Fibroblast of gingiva (primary cell): ENCODE measurements around the gene RNF5.
"Not testable (repeated sequence)": the region's sequence is repeated elsewhere in the genome, so short reads cannot be mapped to it uniquely, and the experiment has no call there.

Experiments
- DNase-seq: peaks from one replicate; pipeline ENCODE4 v3.0.0-alpha.2; 2011; ENCODE audit warnings: low read depth

Gene RNF5

DNA sequence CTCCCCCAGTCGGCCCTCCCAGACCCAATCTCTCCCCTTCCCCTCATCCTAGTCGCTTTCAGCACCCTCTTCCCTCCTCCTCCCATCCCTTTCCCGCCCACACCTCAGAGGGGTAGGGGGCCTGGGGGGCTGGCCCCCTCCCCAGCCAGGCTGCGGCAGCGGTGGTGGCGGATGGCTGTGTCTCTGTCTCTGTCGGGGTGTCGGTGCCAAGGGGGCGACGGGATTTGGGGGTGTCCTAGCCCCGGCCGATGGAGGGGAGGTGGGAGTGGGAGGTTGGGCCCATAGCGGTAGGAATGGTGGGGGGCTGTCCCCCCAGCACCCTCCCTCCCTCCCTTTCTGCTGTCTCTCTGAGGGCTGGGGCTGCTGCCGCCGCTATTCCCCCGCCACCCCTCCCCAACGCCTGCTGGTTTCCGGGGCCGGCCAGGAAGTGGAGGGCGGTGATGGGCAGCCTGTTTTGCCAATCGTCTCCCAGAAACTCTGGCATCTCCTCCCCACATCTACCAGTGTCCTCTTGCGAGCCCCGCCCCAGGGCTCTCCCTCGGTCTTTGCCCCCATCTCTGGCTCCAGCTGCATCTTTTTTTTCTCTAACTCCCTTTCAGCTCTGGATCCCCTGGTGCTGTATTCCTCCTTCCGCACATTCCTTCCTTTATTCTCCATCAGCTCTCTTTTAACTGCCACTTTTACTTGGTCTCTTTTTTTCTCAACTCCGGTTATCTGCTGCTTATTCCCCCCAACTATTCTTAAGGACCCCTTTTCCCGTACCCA, 2.3 kb upstream of the RNF5 start, which contains the start of gene AGPAT1:
Gene AGPAT1 (minus strand): TSS at position 374 of the 765 bp plus-strand sequence. CDS start 4,588 bp downstream, outside the sequence.
- peak; percentile 98 for DNase-seq

- DNase-seq, result peak; percentile 74
These were observed 1.6 kb upstream of the RNF5 start for GRCh38 chr6:32176476-32177182.

DNA sequence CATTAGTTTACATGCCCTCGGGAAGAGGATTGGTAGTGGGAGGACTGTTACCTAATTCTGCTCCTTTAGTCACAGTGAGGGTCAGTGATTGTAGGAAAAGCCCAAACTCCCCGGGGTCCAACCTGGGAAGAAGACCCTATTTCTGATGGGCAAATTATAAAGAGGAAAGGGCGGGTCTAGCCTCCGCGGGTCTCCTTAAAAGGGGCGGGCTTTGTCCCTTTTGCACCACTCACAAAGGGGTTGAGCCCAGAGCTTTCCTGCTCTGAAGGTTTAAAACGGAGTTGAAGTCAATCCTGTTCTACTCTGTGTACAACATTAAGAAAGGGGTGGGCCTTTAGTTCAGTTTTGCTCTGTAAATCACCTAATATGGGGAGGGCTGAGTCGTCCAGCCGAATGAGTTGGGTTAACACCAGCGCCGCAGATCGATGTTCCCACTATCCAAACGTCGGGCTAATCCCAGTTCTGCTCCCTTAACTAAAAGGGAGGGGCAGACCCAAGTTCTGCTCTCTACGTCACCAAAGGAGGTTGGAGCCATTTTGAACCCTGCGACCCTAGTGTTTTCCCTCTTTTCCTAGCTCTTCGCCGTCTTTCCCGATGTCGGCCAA, 920 bp upstream of the RNF5 start:
- DNase-seq, result no peak

- DNase-seq, result no peak
These were observed 589 bp downstream of the RNF5 start for GRCh38 chr6:32178547-32179440.

- no peak for DNase-seq
These were observed 1.7 kb downstream of the RNF5 start for GRCh38 chr6:32179766-32180405.

- DNase-seq, result no peak
These were observed 3.0 kb downstream of the RNF5 start for GRCh38 chr6:32181148-32181702.

- DNase-seq, result no peak
These were observed 3.8 kb downstream of the RNF5 start for GRCh38 chr6:32181915-32182529.

- no peak for DNase-seq
These were observed 4.4 kb downstream of the RNF5 start for GRCh38 chr6:32182555-32182981.

DNA sequence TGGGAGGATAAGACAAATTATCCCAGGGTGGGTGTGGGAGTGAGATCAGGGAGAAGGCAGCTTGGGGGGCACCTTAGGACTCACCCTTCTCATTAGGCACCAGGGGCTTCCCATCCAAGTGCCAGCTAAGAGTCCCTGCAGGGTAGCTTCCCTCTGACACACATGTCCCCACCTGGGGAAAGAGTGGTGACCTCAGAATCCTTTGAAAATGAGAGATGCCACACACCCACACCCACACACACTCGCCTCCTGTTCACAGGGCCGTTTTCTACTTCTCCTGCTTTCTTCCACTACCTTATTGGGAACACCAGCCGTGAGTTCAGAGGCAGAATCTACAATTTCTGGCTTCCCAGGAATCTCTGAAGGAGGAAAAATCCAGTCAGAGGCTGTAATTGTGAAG, 4.8 kb downstream of the RNF5 start:
- no peak for DNase-seq

DNA sequence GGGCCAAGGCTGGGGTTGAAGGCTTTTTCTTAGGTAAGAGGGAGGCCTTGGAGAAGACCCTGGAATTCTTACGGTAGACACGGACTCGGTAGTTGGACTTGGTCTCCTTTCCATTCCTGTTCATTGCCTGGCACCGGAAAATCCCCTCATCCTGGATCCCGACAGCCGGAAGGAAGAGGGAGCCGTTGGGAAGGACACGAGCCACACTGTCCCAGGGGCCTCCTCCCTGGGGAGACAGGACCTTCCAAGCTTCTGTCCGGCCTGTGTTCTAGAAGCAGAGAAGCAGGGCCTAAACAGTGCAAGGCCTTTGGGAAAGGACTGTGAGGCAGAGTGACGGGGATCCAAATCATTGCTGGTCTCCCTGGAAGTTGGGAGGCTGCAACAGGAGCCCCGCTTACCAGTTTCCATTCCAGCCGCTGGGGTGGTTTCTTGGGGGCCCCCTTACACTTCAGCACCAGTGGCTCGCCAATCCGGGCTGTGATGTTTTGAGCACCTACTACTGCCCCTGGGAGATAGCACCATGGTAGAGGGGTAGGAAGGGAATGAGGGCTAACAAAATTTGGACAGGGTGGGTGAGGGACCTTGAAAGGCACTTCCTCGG, 5.4 kb downstream of the RNF5 start:
- no peak for DNase-seq

DNA sequence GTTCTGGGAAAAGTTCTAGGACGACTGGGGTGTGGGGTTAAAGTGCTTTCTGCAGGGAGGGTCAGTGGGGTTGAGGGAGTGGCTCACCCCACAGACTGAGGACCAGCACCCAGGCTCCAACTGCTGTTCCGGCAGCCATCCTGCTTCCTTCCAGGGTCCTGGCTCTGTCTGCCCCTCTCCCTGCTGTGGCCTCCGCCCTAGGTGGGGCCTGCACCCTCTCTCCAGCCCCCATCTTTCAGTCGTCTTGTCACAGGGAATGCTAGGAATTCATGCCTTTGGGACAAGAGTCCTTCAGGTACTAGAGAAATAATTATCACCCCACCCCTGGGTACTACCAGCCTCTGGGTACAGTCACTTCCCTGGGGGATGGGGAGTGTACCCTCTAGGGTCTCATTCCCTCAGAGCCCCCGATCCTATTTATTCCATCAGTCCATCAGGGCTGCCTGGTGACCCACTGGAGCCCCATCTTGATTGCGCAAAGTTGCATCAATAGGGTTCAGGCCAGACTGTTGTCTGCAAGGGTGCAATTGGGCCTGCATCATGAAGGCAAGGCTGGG, 6.0 kb downstream of the RNF5 start, which contains the start of gene AGER:
Gene AGER (minus strand): TSS at position 170 of the 557 bp plus-strand sequence. CDS start 31 bp downstream, at position 139.
- DNase-seq, result no peak

DNA sequence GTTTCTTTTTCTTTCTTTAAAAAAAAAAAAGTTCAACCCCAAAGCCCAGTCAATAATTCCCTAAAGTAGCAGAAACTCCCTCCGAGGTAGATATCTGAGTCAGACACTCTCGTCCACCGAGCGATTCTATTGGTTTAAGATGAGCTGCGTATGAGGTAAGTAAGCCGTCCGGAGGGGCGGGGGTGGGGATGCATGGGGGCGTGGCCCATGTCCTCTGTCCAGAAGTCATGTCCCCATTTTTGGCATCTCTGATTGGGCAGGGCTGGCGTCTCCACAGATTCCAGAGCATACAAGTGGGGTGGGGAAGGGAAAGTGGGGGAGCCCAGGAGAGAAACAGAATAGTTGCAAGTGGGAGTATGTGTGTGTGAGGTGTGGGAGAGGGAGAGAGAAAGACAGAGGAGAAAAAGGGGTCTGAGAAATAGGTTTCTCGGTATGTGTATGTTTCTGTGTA, 7.5 kb downstream of the RNF5 start:
- DNase-seq, result peak; percentile 89

GRCh38 chr6:32186151-32186840, 8.1 kb downstream of the RNF5 start:
- DNase-seq, result not testable (repeated sequence)

GRCh38 chr6:32187009-32187709, 9.0 kb downstream of the RNF5 start:
- DNase-seq, result no peak

DNA sequence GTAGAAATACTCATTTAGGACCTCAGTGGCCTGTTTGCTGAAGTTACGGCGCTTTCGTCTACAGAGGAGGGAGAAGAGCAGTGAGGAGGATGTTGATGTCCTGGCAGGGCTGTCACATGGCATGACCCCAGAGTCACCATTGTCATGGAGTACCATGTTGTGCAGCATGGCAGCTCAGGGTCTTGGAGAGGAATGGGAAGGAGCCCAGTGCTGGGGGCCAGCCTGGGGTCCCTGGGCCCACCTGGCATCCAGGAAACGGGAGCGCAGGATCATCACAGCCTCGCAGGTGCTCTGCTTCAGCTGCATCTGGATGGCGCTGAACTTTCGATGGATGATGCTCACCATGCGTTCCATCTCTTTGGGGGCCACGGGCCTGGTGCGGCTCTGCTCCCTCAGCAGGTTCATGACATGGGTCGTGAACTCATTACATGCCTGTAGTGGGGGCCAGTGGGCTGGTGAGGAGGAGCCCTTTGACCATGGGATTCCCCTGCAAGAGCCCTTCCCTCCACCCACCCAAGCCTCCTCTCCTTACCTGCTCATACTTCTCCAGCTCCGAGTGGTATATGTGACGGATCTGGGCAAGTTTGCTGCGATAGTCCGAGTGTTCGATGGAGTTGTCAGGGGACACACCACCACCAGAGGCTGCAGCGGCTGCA, 9.6 kb downstream of the RNF5 start:
- not testable (repeated sequence) for DNase-seq

GRCh38 chr6:32188381-32189068, 10.3 kb downstream of the RNF5 start:
- peak; percentile 32 for DNase-seq

GRCh38 chr6:32189069-32189741, 11.0 kb downstream of the RNF5 start:
- DNase-seq, result no peak
